ENCODE data around the gene WDR37. TPM values are rescaled to one million over a fixed set of nuclear protein-coding genes. Genes with fewer than 3 reads are reported as not detected.
"Not testable (repeated sequence)": the region's sequence is repeated elsewhere in the genome, so short reads cannot be mapped to it uniquely, and the experiment has no call there.

The WDR37 gene
- polyA plus RNA-seq, 1 of the 3 experiments (the other 2 are of a cell fraction) = 11.9 TPM

DNA sequence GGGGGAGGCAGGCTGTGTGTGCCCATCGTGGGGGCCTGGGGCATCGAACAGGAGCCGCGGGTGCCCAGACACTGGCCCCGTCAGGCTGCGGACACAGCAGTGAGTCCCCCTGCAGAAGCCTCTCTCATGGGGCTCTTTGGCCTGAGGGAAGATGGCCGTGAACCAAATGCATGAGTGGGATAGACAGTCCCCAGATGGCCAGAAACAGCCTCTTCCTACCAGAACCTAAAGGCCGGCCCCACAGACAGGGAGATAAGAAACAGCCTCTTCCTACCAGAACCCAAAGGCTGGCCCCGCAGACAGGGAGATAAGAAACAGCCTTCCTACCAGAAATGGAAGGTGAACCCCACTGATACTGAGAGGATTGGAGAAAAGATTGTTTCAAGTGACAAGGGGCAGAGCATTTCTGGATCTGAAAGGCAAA is 47.1 kb upstream of the WDR37 start (continued):
- TF ChIP-seq GATA2 (CRISPR knock-in tag; IDR thresholded peaks at IDR 0.05) = peak; percentile 97
- TF ChIP-seq TCF12 (IDR thresholded peaks at IDR 0.05) = peak; percentile 33; the same call in 1 of the 2 replicates
- no peak for TF ChIP-seq ELF1 (IDR thresholded peaks at IDR 0.05)
- no peak for TF ChIP-seq RXRA (IDR thresholded peaks at IDR 0.05; ENCODE audit: borderline replicate concordance, low read depth)
- no peak for TF ChIP-seq TAF1 (IDR thresholded peaks at IDR 0.05; ENCODE audit: borderline replicate concordance, low read depth, low read length)
- TF ChIP-seq, protein P1, sequence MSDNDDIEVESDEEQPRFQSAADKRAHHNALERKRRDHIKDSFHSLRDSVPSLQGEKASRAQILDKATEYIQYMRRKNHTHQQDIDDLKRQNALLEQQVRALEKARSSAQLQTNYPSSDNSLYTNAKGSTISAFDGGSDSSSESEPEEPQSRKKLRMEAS (IDR thresholded peaks at IDR 0.05; ENCODE audit: low read depth) = no peak
- no peak for TF ChIP-seq SIN3A (IDR thresholded peaks at IDR 0.05; ENCODE audit: borderline replicate concordance, low read depth, low read length)
- no peak for TF ChIP-seq FOXM1 (IDR thresholded peaks at IDR 0.05; ENCODE audit: low read depth)
- TF ChIP-seq, protein P2, sequence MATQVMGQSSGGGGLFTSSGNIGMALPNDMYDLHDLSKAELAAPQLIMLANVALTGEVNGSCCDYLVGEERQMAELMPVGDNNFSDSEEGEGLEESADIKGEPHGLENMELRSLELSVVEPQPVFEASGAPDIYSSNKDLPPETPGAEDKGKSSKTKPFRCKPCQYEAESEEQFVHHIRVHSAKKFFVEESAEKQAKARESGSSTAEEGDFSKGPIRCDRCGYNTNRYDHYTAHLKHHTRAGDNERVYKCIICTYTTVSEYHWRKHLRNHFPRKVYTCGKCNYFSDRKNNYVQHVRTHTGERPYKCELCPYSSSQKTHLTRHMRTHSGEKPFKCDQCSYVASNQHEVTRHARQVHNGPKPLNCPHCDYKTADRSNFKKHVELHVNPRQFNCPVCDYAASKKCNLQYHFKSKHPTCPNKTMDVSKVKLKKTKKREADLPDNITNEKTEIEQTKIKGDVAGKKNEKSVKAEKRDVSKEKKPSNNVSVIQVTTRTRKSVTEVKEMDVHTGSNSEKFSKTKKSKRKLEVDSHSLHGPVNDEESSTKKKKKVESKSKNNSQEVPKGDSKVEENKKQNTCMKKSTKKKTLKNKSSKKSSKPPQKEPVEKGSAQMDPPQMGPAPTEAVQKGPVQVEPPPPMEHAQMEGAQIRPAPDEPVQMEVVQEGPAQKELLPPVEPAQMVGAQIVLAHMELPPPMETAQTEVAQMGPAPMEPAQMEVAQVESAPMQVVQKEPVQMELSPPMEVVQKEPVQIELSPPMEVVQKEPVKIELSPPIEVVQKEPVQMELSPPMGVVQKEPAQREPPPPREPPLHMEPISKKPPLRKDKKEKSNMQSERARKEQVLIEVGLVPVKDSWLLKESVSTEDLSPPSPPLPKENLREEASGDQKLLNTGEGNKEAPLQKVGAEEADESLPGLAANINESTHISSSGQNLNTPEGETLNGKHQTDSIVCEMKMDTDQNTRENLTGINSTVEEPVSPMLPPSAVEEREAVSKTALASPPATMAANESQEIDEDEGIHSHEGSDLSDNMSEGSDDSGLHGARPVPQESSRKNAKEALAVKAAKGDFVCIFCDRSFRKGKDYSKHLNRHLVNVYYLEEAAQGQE (IDR thresholded peaks at IDR 0.05; ENCODE audit: low read depth, low read length) = no peak

DNA sequence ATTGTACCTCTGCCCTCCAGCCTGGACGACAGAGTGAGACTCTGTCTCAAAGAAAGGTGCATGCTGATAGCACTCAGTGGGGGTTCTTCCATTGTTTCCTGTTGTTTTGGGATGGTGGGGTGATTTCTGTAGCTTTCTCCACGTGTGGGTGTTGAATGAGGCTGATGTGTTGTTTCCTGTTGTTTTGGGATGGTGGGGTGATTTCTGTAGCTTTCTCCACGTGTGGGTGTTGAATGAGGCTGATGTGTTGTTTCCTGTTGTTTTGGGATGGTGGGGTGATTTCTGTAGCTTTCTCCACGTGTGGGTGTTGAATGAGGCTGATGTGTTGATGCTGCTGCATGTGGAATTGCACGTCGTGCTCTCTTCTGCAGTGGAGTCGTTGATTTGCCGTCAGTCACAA is 46.2 kb upstream of the WDR37 start:
- H3K27me3 ChIP-seq (ENCODE audit: insufficient read depth); H3K9ac ChIP-seq; DNase-seq; H3K4me2 ChIP-seq; H2AFZ ChIP-seq (ENCODE audit: low read depth); H3K9me2 ChIP-seq; H3K9me3 ChIP-seq; H4K20me1 ChIP-seq (ENCODE audit: insufficient read depth); CTCF ChIA-PET; H3K4me3 ChIP-seq (ENCODE audit: low read depth in 2 of 2, low read length in 1 of 2); H3F3A ChIP-seq (replicated peaks; ENCODE audit: insufficient read depth): not testable (repeated sequence)
- POLR2A ChIA-PET = interaction anchor here (1.0 kb wide), 2 partner anchors 22 to 39 kb away, joined by 3 to 4 read pairs; partner anchors contain the start of genes GTPBP4 and IDI1
- WGBS (ENCODE audit: low lambda C conversion rate) = 77% methylated on average over 7 of the region's 8 CpGs
- Histone ChIP-seq H3K27ac (ENCODE audit: low read depth in 2 of 2, low read length in 1 of 2) (peak overlapping the region in 1 of 2 experiments; percentile 92; a peak in 2 of 4 replicates), H3K4me1 (ENCODE audit: control insufficient read depth in 1 of 2, insufficient read depth in 2 of 2, low read depth in 1 of 2, low read length in 1 of 2) (peaks cover 0 to 15% of the 10 kb centered on the region in 2 experiments; a peak in 1 of 4 replicates), H3K36me3 (replicated peaks in 1 of 2; ENCODE audit: control insufficient read depth in 1 of 2, insufficient read depth in 2 of 2, low read length in 1 of 2) (peaks cover 77 to 82% of the 10 kb centered on the region in 2 experiments), H3K79me2 (ENCODE audit: insufficient read depth) (peaks cover 20% of the 10 kb centered on the region)

DNA sequence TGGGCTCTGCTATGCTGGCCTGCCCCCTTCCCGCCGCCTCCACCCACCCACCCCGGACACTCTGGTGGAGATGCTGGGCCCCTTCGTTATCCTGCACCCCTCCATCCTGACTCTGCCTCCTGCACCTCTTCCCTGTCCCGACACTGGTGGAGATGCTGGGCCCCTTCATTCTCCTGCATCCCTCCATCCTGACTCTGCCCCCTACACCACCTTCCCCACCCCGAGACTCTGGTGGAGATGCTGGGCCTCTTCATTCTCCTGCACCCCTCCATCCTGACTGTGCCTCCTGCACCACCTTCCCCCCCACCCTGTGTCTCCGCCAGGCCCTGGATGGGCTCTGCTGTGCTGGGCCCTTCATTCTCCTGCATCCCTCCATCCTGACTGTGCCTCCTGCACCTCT is 45.5 kb upstream of the WDR37 start:
- DNase-seq = no peak
- H3K9ac ChIP-seq = no peak overlapping the region
- peaks cover 0 to 15% of the 10 kb centered on the region in 2 experiments; a peak in 1 of 4 replicates for H3K4me1 ChIP-seq (ENCODE audit: control insufficient read depth in 1 of 2, insufficient read depth in 2 of 2, low read depth in 1 of 2, low read length in 1 of 2)
- no peak overlapping the region for H3K4me3 ChIP-seq (ENCODE audit: low read depth in 2 of 2, low read length in 1 of 2)
- no peaks in the 10 kb centered on the region for H3K27me3 ChIP-seq (ENCODE audit: insufficient read depth)
- no peaks in the 10 kb centered on the region for H3K9me3 ChIP-seq
- no peak overlapping the region for H3K4me2 ChIP-seq
- no peaks in the 10 kb centered on the region for H3K9me2 ChIP-seq
- H3K79me2 ChIP-seq (ENCODE audit: insufficient read depth) = peaks cover 15% of the 10 kb centered on the region
- H3K36me3 ChIP-seq (replicated peaks in 1 of 2; ENCODE audit: control insufficient read depth in 1 of 2, insufficient read depth in 2 of 2, low read length in 1 of 2) = peaks cover 72 to 81% of the 10 kb centered on the region in 2 experiments
- no peaks in the 10 kb centered on the region for H4K20me1 ChIP-seq (ENCODE audit: insufficient read depth)
- H3F3A ChIP-seq (replicated peaks; ENCODE audit: insufficient read depth) = peaks cover 3% of the 10 kb centered on the region
- WGBS (ENCODE audit: low lambda C conversion rate) = 93% methylated on average over 7 of the region's 7 CpGs
- ChIA-PET CTCF (no interaction called here), POLR2A (no interaction called here)
- no peak overlapping the region for H3K27ac ChIP-seq (ENCODE audit: low read depth in 2 of 2, low read length in 1 of 2)
- no peak overlapping the region for H2AFZ ChIP-seq (ENCODE audit: low read depth)
- TF ChIP-seq EZH2phosphoT487 (IDR thresholded peaks at IDR 0.05; ENCODE audit: borderline replicate concordance, low read depth) (no peak), TAF1 (IDR thresholded peaks at IDR 0.05; ENCODE audit: borderline replicate concordance, low read depth, low read length) (no peak), RFX5 (IDR thresholded peaks at IDR 0.05; ENCODE audit: low read length) (no peak), RXRA (IDR thresholded peaks at IDR 0.05; ENCODE audit: borderline replicate concordance, low read depth) (no peak), FOSL2 (IDR thresholded peaks at IDR 0.05; ENCODE audit: borderline replicate concordance, low read depth) (no peak)
- TF ChIP-seq, protein P3, sequence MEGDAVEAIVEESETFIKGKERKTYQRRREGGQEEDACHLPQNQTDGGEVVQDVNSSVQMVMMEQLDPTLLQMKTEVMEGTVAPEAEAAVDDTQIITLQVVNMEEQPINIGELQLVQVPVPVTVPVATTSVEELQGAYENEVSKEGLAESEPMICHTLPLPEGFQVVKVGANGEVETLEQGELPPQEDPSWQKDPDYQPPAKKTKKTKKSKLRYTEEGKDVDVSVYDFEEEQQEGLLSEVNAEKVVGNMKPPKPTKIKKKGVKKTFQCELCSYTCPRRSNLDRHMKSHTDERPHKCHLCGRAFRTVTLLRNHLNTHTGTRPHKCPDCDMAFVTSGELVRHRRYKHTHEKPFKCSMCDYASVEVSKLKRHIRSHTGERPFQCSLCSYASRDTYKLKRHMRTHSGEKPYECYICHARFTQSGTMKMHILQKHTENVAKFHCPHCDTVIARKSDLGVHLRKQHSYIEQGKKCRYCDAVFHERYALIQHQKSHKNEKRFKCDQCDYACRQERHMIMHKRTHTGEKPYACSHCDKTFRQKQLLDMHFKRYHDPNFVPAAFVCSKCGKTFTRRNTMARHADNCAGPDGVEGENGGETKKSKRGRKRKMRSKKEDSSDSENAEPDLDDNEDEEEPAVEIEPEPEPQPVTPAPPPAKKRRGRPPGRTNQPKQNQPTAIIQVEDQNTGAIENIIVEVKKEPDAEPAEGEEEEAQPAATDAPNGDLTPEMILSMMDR (IDR thresholded peaks at IDR 0.05) = no peak
- TF ChIP-seq, protein P2 (IDR thresholded peaks at IDR 0.05; ENCODE audit: low read depth, low read length) = no peak
- TF ChIP-seq, protein P4, sequence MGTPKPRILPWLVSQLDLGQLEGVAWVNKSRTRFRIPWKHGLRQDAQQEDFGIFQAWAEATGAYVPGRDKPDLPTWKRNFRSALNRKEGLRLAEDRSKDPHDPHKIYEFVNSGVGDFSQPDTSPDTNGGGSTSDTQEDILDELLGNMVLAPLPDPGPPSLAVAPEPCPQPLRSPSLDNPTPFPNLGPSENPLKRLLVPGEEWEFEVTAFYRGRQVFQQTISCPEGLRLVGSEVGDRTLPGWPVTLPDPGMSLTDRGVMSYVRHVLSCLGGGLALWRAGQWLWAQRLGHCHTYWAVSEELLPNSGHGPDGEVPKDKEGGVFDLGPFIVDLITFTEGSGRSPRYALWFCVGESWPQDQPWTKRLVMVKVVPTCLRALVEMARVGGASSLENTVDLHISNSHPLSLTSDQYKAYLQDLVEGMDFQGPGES (IDR thresholded peaks at IDR 0.05; ENCODE audit: low read depth, low read length) = no peak
